ENCODE measurements around the gene TCF25.

- TF ChIP-seq CTCF (IDR thresholded peaks at IDR 0.05) (no peak), POLR2A (IDR thresholded peaks at IDR 0.05) (no peak)
Measured at GRCh38 chr16:89904606-89905510, 31.5 kb downstream of the TCF25 start.
